Omental fat pad (tissue), 4 donors: ENCODE results near the gene RIPK1. TPM values are rescaled to one million over a fixed set of nuclear protein-coding genes. Genes with fewer than 3 reads are reported as not detected.
A peak's percentile ranks its signal among the peaks of the same experiment; 100 is the strongest.
"Not testable (repeated sequence)": the region's sequence is repeated elsewhere in the genome, so short reads cannot be mapped to it uniquely, and the experiment has no call there.

ENCODE experiments used
- ATAC-seq: fragments of 150-250 bp; one replicate; pipeline ENCODE4 v1.9.1; 2016; ENCODE audit warnings: mild to moderate bottlenecking, moderate library complexity; ENCODE audit not compliant: low FRiP score
- DNase-seq: peaks from one replicate; pipeline ENCODE4 v3.0.0-alpha.2; 2019; ENCODE audit warnings: low spot score
- total RNA-seq, 4 donors: library from RNA; depleted of rRNA; stranded (reverse); fragments of >200 nt; gene quantifications; one replicate each; pipeline ENCODE4 v1.1.0, GENCODE V29; 2016
- TF ChIP-seq, protein P1 (sequence below), 3 donors: fragments of 450-650 bp; IDR thresholded peaks; one replicate each; pipeline ENCODE4 v1.5.1; 2016 to 2017; ENCODE audit warnings: antibody characterized with exemption in 3 of 3, mild to moderate bottlenecking in 3 of 3, moderate library complexity in 2 of 3

Gene RIPK1
- total RNA-seq, 4 donors from 2014 or later = 29.6 to 47.0 (median 31.1) TPM

DNA sequence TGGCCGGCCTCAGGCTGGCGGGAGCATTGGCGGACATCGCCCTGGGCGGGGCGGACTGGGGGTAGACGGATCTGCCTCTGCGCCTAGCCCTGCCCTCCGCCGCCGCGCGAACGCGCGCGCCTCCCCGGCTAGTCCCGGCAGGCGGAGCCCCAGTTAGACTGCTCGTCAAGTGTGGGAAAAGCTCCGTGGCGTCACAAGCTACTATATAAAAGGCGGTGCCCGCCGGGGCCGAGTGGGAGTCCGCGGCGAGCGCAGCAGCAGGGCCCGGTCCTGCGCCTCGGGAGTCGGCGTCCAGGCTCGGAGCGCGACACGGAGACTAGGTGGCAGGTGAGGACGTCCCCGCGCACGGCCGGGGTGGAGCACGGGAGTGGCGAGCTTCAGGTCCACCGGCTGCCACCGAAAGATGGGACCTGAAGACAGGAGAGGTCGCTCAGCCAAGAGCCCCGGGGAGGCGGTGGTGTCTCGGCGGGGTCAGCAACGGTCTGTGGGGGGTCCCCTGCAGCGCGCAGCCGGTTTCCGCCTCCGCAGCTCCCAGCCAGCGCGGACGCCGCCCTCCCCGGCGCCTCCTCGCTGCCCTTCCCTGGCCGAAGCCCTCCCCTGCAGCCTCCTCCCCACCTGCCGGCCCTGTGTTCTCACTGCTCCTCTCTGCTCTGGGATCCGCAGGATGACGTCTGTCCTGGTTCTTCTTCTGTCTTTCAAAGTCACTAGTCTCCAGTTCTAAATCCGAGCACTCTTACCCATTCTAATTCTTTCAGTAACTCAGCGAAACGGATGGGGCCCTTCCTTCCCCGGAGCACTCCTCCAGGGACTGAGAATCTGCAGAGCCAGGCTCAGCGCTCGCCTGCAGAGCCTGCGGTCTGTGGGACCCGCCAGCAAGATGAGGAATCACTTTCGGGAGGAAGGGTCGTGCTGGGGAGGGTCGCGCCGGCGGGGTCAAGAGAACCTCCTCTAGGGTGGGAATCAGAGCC, 4.3 kb upstream of the RIPK1 start:
- DNase-seq (peak; percentile 84), ATAC-seq (peak; percentile 96)
- TF ChIP-seq, protein P1, sequence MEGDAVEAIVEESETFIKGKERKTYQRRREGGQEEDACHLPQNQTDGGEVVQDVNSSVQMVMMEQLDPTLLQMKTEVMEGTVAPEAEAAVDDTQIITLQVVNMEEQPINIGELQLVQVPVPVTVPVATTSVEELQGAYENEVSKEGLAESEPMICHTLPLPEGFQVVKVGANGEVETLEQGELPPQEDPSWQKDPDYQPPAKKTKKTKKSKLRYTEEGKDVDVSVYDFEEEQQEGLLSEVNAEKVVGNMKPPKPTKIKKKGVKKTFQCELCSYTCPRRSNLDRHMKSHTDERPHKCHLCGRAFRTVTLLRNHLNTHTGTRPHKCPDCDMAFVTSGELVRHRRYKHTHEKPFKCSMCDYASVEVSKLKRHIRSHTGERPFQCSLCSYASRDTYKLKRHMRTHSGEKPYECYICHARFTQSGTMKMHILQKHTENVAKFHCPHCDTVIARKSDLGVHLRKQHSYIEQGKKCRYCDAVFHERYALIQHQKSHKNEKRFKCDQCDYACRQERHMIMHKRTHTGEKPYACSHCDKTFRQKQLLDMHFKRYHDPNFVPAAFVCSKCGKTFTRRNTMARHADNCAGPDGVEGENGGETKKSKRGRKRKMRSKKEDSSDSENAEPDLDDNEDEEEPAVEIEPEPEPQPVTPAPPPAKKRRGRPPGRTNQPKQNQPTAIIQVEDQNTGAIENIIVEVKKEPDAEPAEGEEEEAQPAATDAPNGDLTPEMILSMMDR (IDR thresholded peaks at IDR 0.05) = no peak

DNA sequence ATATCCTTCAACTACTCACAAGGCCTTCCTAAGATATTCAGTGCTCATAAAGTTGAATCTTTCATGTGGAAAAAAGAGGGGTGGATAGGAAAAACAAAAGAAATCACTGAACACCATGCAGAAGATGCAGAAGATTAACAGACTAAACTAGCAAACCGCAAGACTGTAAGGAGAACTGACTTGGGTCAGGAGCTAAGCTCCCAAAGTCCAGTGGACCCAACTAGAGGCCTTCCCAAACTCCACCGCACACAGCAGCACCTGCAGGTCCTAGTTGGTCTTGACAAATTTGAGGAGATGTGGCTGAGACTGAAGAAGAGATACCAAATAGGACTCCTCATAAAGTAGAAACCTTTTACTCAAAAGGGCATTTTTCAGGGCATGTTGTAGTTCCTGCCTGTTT, 3.3 kb downstream of the RIPK1 start:
- ATAC-seq (no peak), DNase-seq (no peak)
- TF ChIP-seq, protein P1 (IDR thresholded peaks at IDR 0.05) = no peak

DNA sequence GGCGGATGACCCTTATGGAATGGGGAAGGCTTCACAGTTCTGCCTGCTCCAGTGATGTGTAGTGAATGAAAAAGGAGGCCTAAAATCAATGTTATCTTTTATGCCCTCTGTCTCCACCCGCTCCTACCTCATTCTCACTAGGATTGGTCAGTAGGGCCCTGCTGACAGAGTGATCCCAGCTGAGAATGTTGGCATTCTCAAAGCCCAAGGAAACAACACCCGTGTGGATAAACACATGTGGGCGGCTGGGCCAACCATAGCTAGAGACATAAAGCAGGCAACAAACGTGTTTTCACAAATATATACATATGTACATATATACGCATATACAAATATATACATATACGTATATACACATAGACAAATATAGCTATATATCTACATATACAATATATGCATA, 4.5 kb downstream of the RIPK1 start:
- DNase-seq (no peak), ATAC-seq (no peak)
- TF ChIP-seq, protein P1 (IDR thresholded peaks at IDR 0.05) = no peak

DNA sequence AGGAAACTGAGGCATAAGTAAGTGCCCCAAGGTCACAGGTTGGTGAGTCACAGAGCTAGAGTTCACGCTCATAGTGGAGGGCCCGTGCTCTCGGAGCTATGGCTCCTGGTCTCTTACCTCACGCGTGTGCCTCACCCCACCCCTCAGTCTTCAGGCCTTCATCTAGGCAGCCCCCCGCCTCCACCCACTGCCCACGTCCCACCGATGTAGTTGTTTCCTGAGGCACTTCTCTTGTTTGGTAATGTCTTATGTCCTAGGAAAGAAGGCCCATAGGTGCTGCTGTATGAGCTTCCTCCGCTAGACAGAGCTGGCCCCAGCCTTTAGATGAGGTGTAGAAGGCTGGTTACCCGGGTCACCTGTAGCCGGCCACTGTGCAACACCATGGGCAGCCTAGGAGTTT, 5.1 kb downstream of the RIPK1 start:
- TF ChIP-seq, protein P1 (IDR thresholded peaks at IDR 0.05) = no peak
- no peak for DNase-seq
- no peak for ATAC-seq

DNA sequence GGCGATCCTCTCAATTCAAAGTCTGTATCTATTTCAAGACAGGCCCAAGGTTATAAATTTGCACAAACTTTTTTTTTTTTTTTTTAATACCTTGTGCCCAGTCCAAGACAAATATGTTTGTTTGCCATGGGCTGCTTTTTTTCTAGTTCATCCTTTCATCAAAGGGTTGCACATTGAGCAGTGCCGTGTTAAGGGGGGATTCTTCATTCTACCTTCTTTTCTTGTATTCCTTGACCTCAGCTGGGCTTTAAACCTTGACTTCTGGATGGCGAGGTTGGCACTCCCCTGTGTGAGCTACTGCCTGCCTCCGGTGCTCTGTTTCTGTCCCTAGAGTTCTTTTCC, 7.4 kb downstream of the RIPK1 start:
- DNase-seq (no peak), ATAC-seq (no peak)

DNA sequence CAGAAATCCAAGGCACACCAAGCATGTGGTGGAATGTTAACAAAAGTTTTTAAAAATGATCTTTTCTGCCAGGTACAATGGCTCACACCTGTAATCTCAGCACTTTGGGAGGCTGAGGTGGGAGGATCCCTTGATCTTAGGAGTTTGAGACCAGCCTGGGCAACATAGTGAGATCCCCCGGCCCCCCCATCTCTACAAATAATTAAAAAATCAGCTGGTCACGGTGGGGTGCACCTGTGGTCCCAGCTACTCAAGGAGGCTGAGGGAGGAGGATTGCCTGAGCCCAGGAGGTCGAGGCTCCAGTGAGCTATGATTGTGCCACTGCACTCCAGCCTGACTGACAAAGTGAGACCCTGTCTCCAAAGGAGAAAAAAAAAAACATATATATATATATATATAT, 8.0 kb downstream of the RIPK1 start:
- DNase-seq (no peak), ATAC-seq (no peak)
- TF ChIP-seq, protein P1 (IDR thresholded peaks at IDR 0.05) = no peak

More for the DNA sequence above, 7.4 kb downstream of the RIPK1 start:
- TF ChIP-seq, protein P1 (IDR thresholded peaks at IDR 0.05) = no peak

DNA sequence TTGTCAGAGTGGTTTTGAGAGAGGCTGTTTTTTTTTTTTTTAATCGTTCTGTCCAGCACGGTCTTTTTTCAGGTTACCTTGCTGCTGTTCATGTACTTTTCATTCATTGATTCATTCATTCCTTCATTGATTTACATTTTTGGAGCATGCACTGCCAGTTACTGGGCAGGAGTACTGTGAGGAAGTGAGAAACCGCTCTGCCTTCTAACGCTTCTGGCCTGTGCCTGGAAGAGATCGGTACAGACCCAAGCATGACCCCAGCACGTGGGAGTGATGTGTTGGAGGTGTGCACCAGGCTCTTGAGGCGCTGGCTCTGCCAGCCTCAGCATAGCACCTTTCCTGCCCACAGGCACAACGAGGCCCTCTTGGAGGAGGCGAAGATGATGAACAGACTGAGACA, 9.1 kb downstream of the RIPK1 start:
- DNase-seq = no peak
- TF ChIP-seq, protein P1 (IDR thresholded peaks at IDR 0.05) = no peak
- ATAC-seq = no peak

DNA sequence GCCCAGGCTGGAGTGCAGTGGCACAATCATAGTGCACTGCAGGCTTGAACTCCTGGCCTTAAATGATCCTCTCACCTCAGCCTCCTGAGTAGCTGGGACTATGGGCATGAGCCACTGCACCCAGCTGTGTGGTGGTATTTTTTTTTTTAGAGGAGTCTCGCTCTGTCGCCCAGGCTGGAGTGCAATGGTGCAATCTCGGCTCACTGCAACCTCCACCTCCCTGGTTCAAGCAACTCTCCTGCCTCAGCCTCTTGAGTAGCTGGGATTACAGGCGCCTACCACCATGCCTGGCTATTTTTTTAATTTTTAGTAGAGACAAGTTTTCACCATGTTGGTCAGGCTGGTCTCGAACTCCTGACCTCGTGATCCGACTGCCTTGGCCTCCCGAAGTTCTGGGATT, 10.7 kb downstream of the RIPK1 start:
- not testable (repeated sequence) for ATAC-seq, DNase-seq
